C1 segment of cervical spinal cord (tissue), 14 donors: ENCODE results near the gene CD6.

Source experiments
- DNase-seq, 14 donors: peaks; one replicate each; lab custom pipeline; 2025; lab: John Stamatoyannopoulos, UW

CD6 gene

GRCh38 chr11:60971520-60971919, at the start of gene CD6:
Gene CD6, plus strand, starts transcription at chr11:60971680. Its CDS starts 186 bp downstream, at chr11:60971866.
- no peak for DNase-seq

- no peak for DNase-seq
These were observed 49.6 kb upstream of the CD6 start for GRCh38 chr11:60921777-60922335.

- no peak for DNase-seq
These were observed 48.6 kb upstream of the CD6 start for GRCh38 chr11:60922906-60923305.

GRCh38 chr11:60923326-60923725, 48.2 kb upstream of the CD6 start:
- peak in 1 of 14 donors; percentile 23 for DNase-seq

- no peak for DNase-seq
These were observed 47.7 kb upstream of the CD6 start for GRCh38 chr11:60923800-60924109.

GRCh38 chr11:60924110-60924905, 47.2 kb upstream of the CD6 start, which contains the start of gene TMEM132A:
Gene TMEM132A, plus strand, starts transcription at chr11:60924460. Its CDS starts 174 bp downstream, at chr11:60924634.
- DNase-seq, result peak in 12 of 14 donors; percentile 17 to 84 (median 54)

GRCh38 chr11:60924906-60925853, 46.3 kb upstream of the CD6 start:
- peak in 3 of 14 donors; percentile 20 to 23 (median 23) for DNase-seq

- DNase-seq, result peak in 2 of 14 donors; percentile 17 to 33
These were observed 45.6 kb upstream of the CD6 start for GRCh38 chr11:60925868-60926267.

- peak in 6 of 14 donors; percentile 14 to 68 (median 37) for DNase-seq
These were observed 45.0 kb upstream of the CD6 start for GRCh38 chr11:60926500-60926899.

- no peak for DNase-seq
These were observed 44.4 kb upstream of the CD6 start for GRCh38 chr11:60927061-60927592.

- peak in 1 of 14 donors; percentile 8 for DNase-seq
These were observed 43.9 kb upstream of the CD6 start for GRCh38 chr11:60927600-60927999.

GRCh38 chr11:60928563-60929001, 42.9 kb upstream of the CD6 start:
- no peak for DNase-seq

- DNase-seq, result no peak
These were observed 41.7 kb upstream of the CD6 start for GRCh38 chr11:60929764-60930163.

- DNase-seq, result no peak
These were observed 41.1 kb upstream of the CD6 start for GRCh38 chr11:60930394-60930793.

GRCh38 chr11:60931917-60932316, 39.6 kb upstream of the CD6 start:
- no peak for DNase-seq

- no peak for DNase-seq
These were observed 38.7 kb upstream of the CD6 start for GRCh38 chr11:60932605-60933356.

GRCh38 chr11:60933416-60934123, 37.9 kb upstream of the CD6 start:
- DNase-seq, result no peak

- DNase-seq, result no peak
These were observed 37.2 kb upstream of the CD6 start for GRCh38 chr11:60934124-60934789.

GRCh38 chr11:60934790-60935605, 36.5 kb upstream of the CD6 start:
- DNase-seq, result no peak
